SU-DHL-6 (cell line): Measurements from ENCODE around the gene LOXHD1.

Source experiments
- H2AFZ ChIP-seq: fragments of 200-600 bp; sonication (generic); 2 replicates; pipeline ENCODE4 v1.6.1; 2014; ENCODE audit warnings: low read depth, mild to moderate bottlenecking, moderate library complexity, mixed read lengths, antibody characterized with exemption, low read length; ENCODE audit not compliant: severe bottlenecking
- H3F3A ChIP-seq: fragments of 200-600 bp; shearing (Covaris generic); 2 replicates; pipeline ENCODE4 v1.6.0; 2016; ENCODE audit warnings: antibody characterized with exemption, mild to moderate bottlenecking; ENCODE audit not compliant: insufficient read depth
- H3K27ac ChIP-seq: fragments of 200-600 bp; sonication (generic); 2 replicates; pipeline ENCODE4 v1.5.1; 2016; ENCODE audit warnings: low read depth, mild to moderate bottlenecking, low read length, moderate library complexity, mixed read lengths
- H3K27me3 ChIP-seq: fragments of 200-600 bp; sonication (generic), shearing (Covaris generic); 2 replicates; pipeline ENCODE4 v1.6.0; 2014; ENCODE audit warnings: mild to moderate bottlenecking, low read length
- H3K36me3 ChIP-seq: fragments of 200-600 bp; sonication (generic); 2 replicates; pipeline ENCODE4 v1.6.1; 2014; ENCODE audit warnings: mild to moderate bottlenecking, low read length, mixed read lengths
- H3K4me2 ChIP-seq: fragments of 300-600, 200-600 bp; shearing (Covaris generic), sonication (generic); 2 replicates; pipeline ENCODE4 v1.6.0; 2014; ENCODE audit warnings: low read length, low read depth, mild to moderate bottlenecking; ENCODE audit not compliant: poor library complexity, severe bottlenecking
- H3K4me3 ChIP-seq: fragments of 200-600 bp; sonication (generic); 2 replicates; pipeline ENCODE4 v1.5.1; 2014; ENCODE audit warnings: antibody characterized with exemption, low read length, mild to moderate bottlenecking, mixed read lengths; ENCODE audit not compliant: insufficient read depth, poor library complexity, severe bottlenecking
- H3K79me2 ChIP-seq: fragments of 200-600 bp; sonication (generic); 2 replicates; pipeline ENCODE4 v1.6.1; 2014; ENCODE audit warnings: mild to moderate bottlenecking, low read length, moderate library complexity; ENCODE audit not compliant: insufficient read depth
- H3K9ac ChIP-seq: fragments of 200-600 bp; sonication (generic); 2 replicates; pipeline ENCODE4 v1.7.0; 2014; ENCODE audit warnings: mild to moderate bottlenecking, low read length
- H3K9me2 ChIP-seq: fragments of 200-600 bp; sonication (generic); replicated peaks from 2 replicates; pipeline ENCODE4 v1.6.1; 2014; ENCODE audit warnings: low read length; ENCODE audit not compliant: insufficient read depth
- H3K9me3 ChIP-seq: fragments of 200-600 bp; sonication (generic); 2 replicates; pipeline ENCODE4 v1.6.1; 2014; ENCODE audit warnings: low read length, mixed read lengths; ENCODE audit not compliant: insufficient read depth
- H4K20me1 ChIP-seq: fragments of 200-600 bp; sonication (generic); 2 replicates; pipeline ENCODE4 v1.6.1; 2014; ENCODE audit warnings: low read depth, mild to moderate bottlenecking, antibody characterized with exemption, low read length, moderate library complexity, mixed read lengths
- CTCF ChIP-seq: fragments of 200-600 bp; sonication (generic); IDR thresholded peaks from one replicate; pipeline ENCODE4 v1.5.1; 2017; ENCODE audit warnings: antibody characterized with exemption, mild to moderate bottlenecking, low read length, moderate library complexity; ENCODE audit not compliant: insufficient read depth, poor library complexity, severe bottlenecking
- EZH2phosphoT487 ChIP-seq: fragments of 200-600 bp; sonication (generic), shearing (Covaris generic); conservative IDR thresholded peaks from 2 replicates; pipeline ENCODE4 v1.6.1; 2018; ENCODE audit warnings: mild to moderate bottlenecking, antibody characterized with exemption, low read length, moderate library complexity, mixed read lengths

Gene LOXHD1

GRCh38 chr18:46624127-46624526 is 32.9 kb downstream of the LOXHD1 start:
- H3K27ac ChIP-seq = no peak overlapping the region
- H3K9ac ChIP-seq = no peak overlapping the region
- H3K4me3 ChIP-seq = no peak overlapping the region
- no peaks in the 10 kb centered on the region for H3F3A ChIP-seq
- no peaks in the 10 kb centered on the region for H3K9me3 ChIP-seq
- H2AFZ ChIP-seq = no peak overlapping the region
- no peaks in the 10 kb centered on the region for H3K9me2 ChIP-seq
- no peaks in the 10 kb centered on the region for H3K36me3 ChIP-seq
- no peaks in the 10 kb centered on the region for H3K27me3 ChIP-seq
- TF ChIP-seq EZH2phosphoT487 (no peak), CTCF (no peak)
- H4K20me1 ChIP-seq = no peaks in the 10 kb centered on the region
- H3K79me2 ChIP-seq = no peaks in the 10 kb centered on the region
- no peak overlapping the region for H3K4me2 ChIP-seq

GRCh38 chr18:46623541-46623940 is 33.5 kb downstream of the LOXHD1 start:
- Histone ChIP-seq H3K9ac (no peak overlapping the region), H3K4me3 (no peak overlapping the region), H3F3A (no peaks in the 10 kb centered on the region), H3K4me2 (no peak overlapping the region), H3K9me3 (no peaks in the 10 kb centered on the region), H4K20me1 (no peaks in the 10 kb centered on the region), H3K9me2 (no peaks in the 10 kb centered on the region), H3K27ac (no peak overlapping the region), H3K27me3 (no peaks in the 10 kb centered on the region), H3K36me3 (no peaks in the 10 kb centered on the region), H2AFZ (no peak overlapping the region), H3K79me2 (no peaks in the 10 kb centered on the region)
- TF ChIP-seq EZH2phosphoT487 = no peak
- TF ChIP-seq CTCF = no peak

GRCh38 chr18:46622999-46623398 is 34.0 kb downstream of the LOXHD1 start:
- H3K36me3 ChIP-seq = no peaks in the 10 kb centered on the region
- H3K27me3 ChIP-seq = no peaks in the 10 kb centered on the region
- no peaks in the 10 kb centered on the region for H4K20me1 ChIP-seq
- H3K27ac ChIP-seq = no peak overlapping the region
- H3K4me3 ChIP-seq = no peak overlapping the region
- H3K9me2 ChIP-seq = no peaks in the 10 kb centered on the region
- H3K9me3 ChIP-seq = no peaks in the 10 kb centered on the region
- H2AFZ ChIP-seq = no peak overlapping the region
- H3K79me2 ChIP-seq = no peaks in the 10 kb centered on the region
- H3K4me2 ChIP-seq = no peak overlapping the region
- no peak overlapping the region for H3K9ac ChIP-seq
- TF ChIP-seq CTCF = peak; percentile 20
- TF ChIP-seq EZH2phosphoT487 = no peak
- no peaks in the 10 kb centered on the region for H3F3A ChIP-seq

GRCh38 chr18:46622451-46622850 is 34.6 kb downstream of the LOXHD1 start:
- Histone ChIP-seq H3K9ac (no peak overlapping the region), H3K27me3 (no peaks in the 10 kb centered on the region), H3K36me3 (no peaks in the 10 kb centered on the region), H3K9me2 (no peaks in the 10 kb centered on the region), H3K79me2 (no peaks in the 10 kb centered on the region), H3K9me3 (no peaks in the 10 kb centered on the region), H4K20me1 (no peaks in the 10 kb centered on the region), H3K27ac (no peak overlapping the region), H3F3A (no peaks in the 10 kb centered on the region), H2AFZ (no peak overlapping the region), H3K4me3 (no peak overlapping the region), H3K4me2 (no peak overlapping the region)
- TF ChIP-seq CTCF (no peak), EZH2phosphoT487 (no peak)
